Ovary (tissue), 9 donors: ENCODE measurements around the gene BUD23. TPM values are rescaled to one million over a fixed set of nuclear protein-coding genes. Genes with fewer than 3 reads are reported as not detected.
A peak's percentile ranks its signal among the peaks of the same experiment; 100 is the strongest.

Experiments
- DNase-seq, 5 donors: peaks; one replicate each; pipeline ENCODE4 v3.0.0-alpha.2; 2019 to 2020
- H3K27ac ChIP-seq, 2 donors: fragments of 200-600 bp; one replicate each; pipeline versions ENCODE4 v1.5.1 to v1.8.0; 2019 to 2022
- H3K27me3 ChIP-seq: fragments of 200-600 bp; one replicate; pipeline ENCODE4 v1.8.0; 2022
- H3K36me3 ChIP-seq: fragments of 200-600 bp; sonication (generic); one replicate; pipeline ENCODE4 v1.5.1; 2019
- H3K4me1 ChIP-seq: one replicate; pipeline ENCODE4 v1.8.1; 2013; ENCODE audit warnings: mild to moderate bottlenecking, moderate library complexity; ENCODE audit not compliant: insufficient read depth
- H3K4me3 ChIP-seq: fragments of 200-600 bp; sonication (generic); one replicate; pipeline ENCODE4 v1.5.1; 2017
- H3K9me3 ChIP-seq, 2 donors: fragments of 200-600 bp in 1 of 2; sonication (generic) in 1 of 2; one replicate each; pipeline versions ENCODE4 v1.5.1 to v1.8.1; 2013 to 2019; ENCODE audit warnings: mild to moderate bottlenecking in 1 of 2, moderate library complexity in 1 of 2
- EP300 ChIP-seq: sonication (generic); formaldehyde crosslinking; IDR thresholded peaks from one replicate; pipeline ENCODE4 v1.6.1; 2017; ENCODE audit warnings: antibody characterized with exemption
- POLR2A ChIP-seq: fragments of 450-650 bp; IDR thresholded peaks from one replicate; pipeline ENCODE4 v1.6.1; 2017; ENCODE audit warnings: antibody characterized with exemption, mild to moderate bottlenecking, moderate library complexity
- WGBS, 3 donors: extraction: QIAGEN DNeasy Blood & Tissue Kit in 1 of 3; methylation state at CpG; one replicate each; pipeline versions ENCODE4 v1.1.5 to v1.1.7; 2013 to 2017; 5-methylcytosine and 5-hydroxymethylcytosine counted together
- intact Hi-C, 4 donors: fragments of 100-400 bp; cut with DNase I; formaldehyde crosslinking; loops; one replicate each; pipeline versions ENCODE4 v1.11.0 to v1.15.1; 2022 to 2023
- polyA plus RNA-seq, 2 donors: library from polyadenylated mRNA; stranded (reverse); fragments of 200-250 nt in 1 of 2; fragments of 350-450 nt in 1 of 2; fragmentation: Illumina TruSeq in 1 of 2; extraction: RNeasy Lipid Tissue Mini Kit (QIAGEN cat#74804) in 1 of 2; gene quantifications; one replicate each; pipeline ENCODE4 v1.2.3, GENCODE V29; 2013 to 2014
- total RNA-seq, 7 donors: library from RNA; depleted of rRNA in 2 of 7; stranded (reverse); fragments of >200 nt in 2 of 7; fragmentation: NEBNext Ultra II Directional in 3 of 7; extraction: Animal tissue kit (Norgen Biotek cat#: 25700) in 3 of 7; gene quantifications; one replicate each; pipeline versions ENCODE4 v1.1.0 to v1.2.4, GENCODE V29; 2016 to 2023
- TF ChIP-seq, protein P1 (sequence below), 3 donors: fragments of 450-650 bp in 2 of 3; fragments of 200-600 bp in 1 of 3; IDR thresholded peaks; one replicate each; pipeline versions ENCODE4 v1.5.1 to v1.8.0; 2016 to 2022; ENCODE audit warnings: antibody characterized with exemption in 3 of 3, mild to moderate bottlenecking in 1 of 3
- donor health status: DM: no; HTN: no; CAD: no; lungs with moderate emphysema.
- donor health status: DM: no; HTN: no; CAD: no.
- donor health status: Bipolar disorder and iron deficiency.
- donor health status: DM: yes; HTN: yes; CAD: no.
- donor health status: DM: no; HTN: no; CAD: no.
- donor health status: DM: yes; HTN: yes; CAD: no.

The BUD23 gene
- total and polyA plus RNA-seq, 9 donors = 19.8 to 62.9 (median 52.3) TPM

DNA sequence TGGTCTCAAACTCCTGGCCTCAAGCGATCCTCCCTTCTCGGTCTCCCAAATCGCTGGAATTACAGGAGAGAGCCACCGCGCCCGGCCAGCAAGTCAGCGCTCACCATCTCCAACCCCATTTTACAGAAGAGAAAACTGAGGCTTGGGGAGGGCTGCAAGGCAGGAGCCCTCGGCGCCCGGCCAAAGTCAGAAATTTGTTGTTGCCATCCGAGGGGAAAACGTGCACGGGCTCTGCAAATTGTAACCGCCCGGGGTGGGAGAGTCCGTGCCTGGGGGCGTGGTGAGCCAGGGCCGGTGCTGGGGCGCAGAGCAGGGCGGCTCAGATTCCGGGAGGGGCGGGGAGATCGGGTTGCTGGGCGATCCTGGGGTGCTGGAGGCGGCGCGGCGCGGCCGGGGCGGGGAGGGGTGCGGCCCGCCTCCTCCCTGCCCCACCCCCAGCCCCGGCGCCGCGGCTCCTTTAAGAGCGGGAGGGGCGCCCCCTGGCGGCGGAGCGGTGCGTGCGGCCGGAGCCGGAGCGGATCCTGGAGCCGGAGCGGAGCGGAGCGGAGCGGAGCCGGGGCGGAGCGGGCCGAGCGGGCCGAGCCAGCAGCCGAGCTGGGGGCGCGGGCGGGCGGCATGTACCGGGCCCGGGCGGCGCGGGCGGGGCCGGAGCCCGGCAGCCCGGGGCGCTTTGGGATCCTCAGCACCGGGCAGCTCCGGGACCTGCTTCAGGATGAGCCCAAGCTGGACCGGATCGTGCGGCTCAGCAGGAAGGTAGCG lies 15.9 kb upstream of the BUD23 start, which contains the start of gene VPS37D:
VPS37D (plus strand) TSS at position 488 of the 759 bp plus-strand sequence; CDS start at position 616, 128 bp downstream.
- no peaks in the 10 kb centered on the region for H3K27me3 ChIP-seq
- peaks cover 8% of the 10 kb centered on the region for H3K4me1 ChIP-seq
- peaks cover 0 to 4% of the 10 kb centered on the region in 2 donors for H3K9me3 ChIP-seq
- H3K27ac ChIP-seq = no peak within 1 kb of the TSS
- peak within 1 kb of the TSS; percentile 43 for H3K4me3 ChIP-seq
- 2 to 6% (median 4%) methylated on average over 37 to 79 of the region's 79 CpGs for WGBS, 3 donors
- DNase-seq = peak; percentile 89 to 95 (median 94)
- TF ChIP-seq, protein P1, sequence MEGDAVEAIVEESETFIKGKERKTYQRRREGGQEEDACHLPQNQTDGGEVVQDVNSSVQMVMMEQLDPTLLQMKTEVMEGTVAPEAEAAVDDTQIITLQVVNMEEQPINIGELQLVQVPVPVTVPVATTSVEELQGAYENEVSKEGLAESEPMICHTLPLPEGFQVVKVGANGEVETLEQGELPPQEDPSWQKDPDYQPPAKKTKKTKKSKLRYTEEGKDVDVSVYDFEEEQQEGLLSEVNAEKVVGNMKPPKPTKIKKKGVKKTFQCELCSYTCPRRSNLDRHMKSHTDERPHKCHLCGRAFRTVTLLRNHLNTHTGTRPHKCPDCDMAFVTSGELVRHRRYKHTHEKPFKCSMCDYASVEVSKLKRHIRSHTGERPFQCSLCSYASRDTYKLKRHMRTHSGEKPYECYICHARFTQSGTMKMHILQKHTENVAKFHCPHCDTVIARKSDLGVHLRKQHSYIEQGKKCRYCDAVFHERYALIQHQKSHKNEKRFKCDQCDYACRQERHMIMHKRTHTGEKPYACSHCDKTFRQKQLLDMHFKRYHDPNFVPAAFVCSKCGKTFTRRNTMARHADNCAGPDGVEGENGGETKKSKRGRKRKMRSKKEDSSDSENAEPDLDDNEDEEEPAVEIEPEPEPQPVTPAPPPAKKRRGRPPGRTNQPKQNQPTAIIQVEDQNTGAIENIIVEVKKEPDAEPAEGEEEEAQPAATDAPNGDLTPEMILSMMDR (IDR thresholded peaks at IDR 0.05) = peak; percentile 56 to 93 (median 91)
- TF ChIP-seq EP300 (no peak), POLR2A (no peak)
- no peaks in the 10 kb centered on the region for H3K36me3 ChIP-seq
- intact Hi-C loops = loop anchor here in 3 of 4 donors (10.0 kb wide), 2 partner anchors 57 to 63 kb away; no protein-coding TSS in a partner anchor

DNA sequence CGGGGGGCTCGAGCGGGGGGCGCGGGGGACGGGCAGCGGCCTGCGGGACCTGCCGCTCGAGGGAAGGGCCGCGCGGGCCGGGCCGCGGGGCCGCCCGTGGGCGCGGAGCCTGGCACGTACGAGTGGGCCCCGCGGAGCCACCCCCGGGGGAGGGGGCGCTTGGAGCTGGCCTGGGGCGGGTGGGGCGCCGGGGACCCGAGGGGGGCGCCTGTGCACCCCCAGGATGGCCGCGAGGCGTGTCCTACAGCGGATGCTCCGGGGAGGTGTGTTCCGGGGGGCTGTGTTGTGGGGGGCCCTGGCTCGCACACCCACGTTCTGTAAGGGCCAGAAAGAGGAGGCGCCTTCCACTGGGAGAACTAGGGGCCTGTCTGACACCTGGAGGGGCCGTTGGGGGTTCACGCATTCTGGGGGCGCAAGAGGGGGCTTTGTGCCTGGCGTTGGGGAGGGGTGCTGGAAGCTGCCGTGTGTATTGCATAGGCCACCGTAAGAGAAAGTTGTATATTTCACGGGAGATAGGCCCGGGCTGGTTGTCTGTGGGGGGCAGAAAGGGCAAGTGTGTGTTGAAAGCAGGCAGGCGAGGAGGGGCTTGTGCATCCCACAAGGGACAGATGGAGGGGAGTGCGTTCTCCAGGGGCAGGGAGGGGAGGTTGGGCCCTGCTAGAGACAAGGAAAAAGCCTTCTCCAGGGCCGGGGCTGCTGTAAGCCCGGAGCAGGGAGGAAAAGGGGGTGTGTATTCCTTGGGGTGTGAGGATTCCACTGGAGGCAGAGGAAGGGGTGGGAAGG lies 15.1 kb upstream of the BUD23 start:
- DNase-seq = peak in 3 of 5 donors; percentile 24 to 43 (median 25)
- Histone ChIP-seq H3K27ac (no peak overlapping the region), H3K4me1 (peaks cover 8% of the 10 kb centered on the region), H3K27me3 (no peaks in the 10 kb centered on the region), H3K36me3 (no peaks in the 10 kb centered on the region), H3K4me3 (peak overlapping the region; percentile 43), H3K9me3 (peaks cover 0 to 1% of the 10 kb centered on the region in 2 donors)
- intact Hi-C loops = loop anchor here in 3 of 4 donors (10.0 kb wide), 2 partner anchors 57 to 63 kb away; no protein-coding TSS in a partner anchor
- 1% methylated on average over 24 to 52 of the region's 52 CpGs for WGBS, 3 donors
- TF ChIP-seq EP300 = no peak
- no peak for TF ChIP-seq POLR2A
- TF ChIP-seq, protein P1 (IDR thresholded peaks at IDR 0.05) = no peak

GRCh38 chr7:73668886-73669230 lies 14.5 kb upstream of the BUD23 start:
- no peak for TF ChIP-seq POLR2A
- TF ChIP-seq, protein P1 (IDR thresholded peaks at IDR 0.05) = no peak
- TF ChIP-seq EP300 = no peak
- WGBS, 3 donors = 21 to 27% (median 25%) methylated on average over 5 of the region's 5 CpGs
- Histone ChIP-seq H3K27me3 (no peaks in the 10 kb centered on the region), H3K4me1 (peaks cover 8% of the 10 kb centered on the region), H3K36me3 (no peaks in the 10 kb centered on the region), H3K27ac (no peak overlapping the region), H3K9me3 (no peaks in the 10 kb centered on the region), H3K4me3 (peak overlapping the region; percentile 43)
- DNase-seq = no peak
- intact Hi-C loops = loop anchor here in 3 of 4 donors (10.0 kb wide), 2 partner anchors 56 to 64 kb away; no protein-coding TSS in a partner anchor

GRCh38 chr7:73669288-73669701 lies 14.1 kb upstream of the BUD23 start:
- 67 to 70% (median 68%) methylated on average over 19 of the region's 19 CpGs for WGBS, 3 donors
- H3K36me3 ChIP-seq = no peaks in the 10 kb centered on the region
- peaks cover 8% of the 10 kb centered on the region for H3K4me1 ChIP-seq
- intact Hi-C loops = loop anchor here in 3 of 4 donors (10.0 kb wide), 2 partner anchors 56 to 64 kb away; no protein-coding TSS in a partner anchor
- TF ChIP-seq, protein P1 (IDR thresholded peaks at IDR 0.05) = no peak
- no peak for TF ChIP-seq POLR2A
- no peak for TF ChIP-seq EP300
- H3K9me3 ChIP-seq = no peaks in the 10 kb centered on the region
- no peak for DNase-seq
- no peak overlapping the region for H3K27ac ChIP-seq
- H3K4me3 ChIP-seq = no peak overlapping the region
- H3K27me3 ChIP-seq = no peaks in the 10 kb centered on the region
